ENCODE data around the gene FAM193A. TPM values are rescaled to one million over a fixed set of nuclear protein-coding genes. Genes with fewer than 3 reads are reported as not detected.

The FAM193A gene
- total RNA-seq, 1 experiment from 2014 or later = 38.2 TPM

- TF ChIP-seq EZH2 (IDR thresholded peaks at IDR 0.05; ENCODE audit: borderline replicate concordance, low read depth, low read length, poor library complexity, severe bottlenecking) (no peak), CTCF (conservative IDR thresholded peaks at IDR 0.05; ENCODE audit: low read depth, low read length) (no peak)
- DNase-seq (ENCODE audit: low spot score) = no peak
- no peak overlapping the region for H3K4me3 ChIP-seq (ENCODE audit: low read depth, low read length, poor library complexity, severe bottlenecking)
- ChIA-PET CTCF (no interaction called here), POLR2A (ENCODE audit: low non-redundant PET) (no interaction called here)
- no peak overlapping the region for H3K27ac ChIP-seq (ENCODE audit: low read depth, low read length, poor library complexity, severe bottlenecking)
- no TSS peak for BruUV-seq (replicated peaks)
- no peaks in the 10 kb centered on the region for H3K4me1 ChIP-seq (ENCODE audit: insufficient read depth, low read length, poor library complexity, severe bottlenecking)
- H3K27me3 ChIP-seq (replicated peaks; ENCODE audit: insufficient read depth, low read depth, low read length, poor library complexity) = no peaks in the 10 kb centered on the region
- intact Hi-C loops (cut with micrococcal nuclease; ENCODE audit: unreplicated experiment) = no loop called here
- H3K9me3 ChIP-seq (ENCODE audit: low read depth, low read length, poor library complexity, severe bottlenecking) = no peaks in the 10 kb centered on the region
- no peaks in the 10 kb centered on the region for H3K36me3 ChIP-seq (ENCODE audit: insufficient read depth, low read length, poor library complexity, severe bottlenecking)
Measured at GRCh38 chr4:2551118-2551517, 14.7 kb downstream of the FAM193A start.

- Histone ChIP-seq H3K27me3 (replicated peaks; ENCODE audit: insufficient read depth, low read depth, low read length, poor library complexity) (no peaks in the 10 kb centered on the region), H3K4me3 (ENCODE audit: low read depth, low read length, poor library complexity, severe bottlenecking) (no peak overlapping the region), H3K4me1 (ENCODE audit: insufficient read depth, low read length, poor library complexity, severe bottlenecking) (no peaks in the 10 kb centered on the region), H3K27ac (ENCODE audit: low read depth, low read length, poor library complexity, severe bottlenecking) (no peak overlapping the region), H3K36me3 (ENCODE audit: insufficient read depth, low read length, poor library complexity, severe bottlenecking) (no peaks in the 10 kb centered on the region), H3K9me3 (ENCODE audit: low read depth, low read length, poor library complexity, severe bottlenecking) (no peaks in the 10 kb centered on the region)
- no peak for DNase-seq (ENCODE audit: low spot score)
- ChIA-PET CTCF (interaction anchor here (0.7 kb wide), 1 partner anchor 116 kb away, joined by 3 read pairs; no protein-coding TSS in a partner anchor), POLR2A (ENCODE audit: low non-redundant PET) (no interaction called here)
- no peak for TF ChIP-seq EZH2 (IDR thresholded peaks at IDR 0.05; ENCODE audit: borderline replicate concordance, low read depth, low read length, poor library complexity, severe bottlenecking)
- TF ChIP-seq CTCF (conservative IDR thresholded peaks at IDR 0.05; ENCODE audit: low read depth, low read length) = no peak
- BruUV-seq (replicated peaks) = no TSS peak
- intact Hi-C loops (cut with micrococcal nuclease; ENCODE audit: unreplicated experiment) = no loop called here
Measured at GRCh38 chr4:2552806-2553205, 16.4 kb downstream of the FAM193A start.

GRCh38 chr4:2558301-2558700, 21.9 kb downstream of the FAM193A start:
- CTCF ChIA-PET = no interaction called here
- no peaks in the 10 kb centered on the region for H3K36me3 ChIP-seq (ENCODE audit: insufficient read depth, low read length, poor library complexity, severe bottlenecking)
- no peak for DNase-seq (ENCODE audit: low spot score)
- no peaks in the 10 kb centered on the region for H3K4me1 ChIP-seq (ENCODE audit: insufficient read depth, low read length, poor library complexity, severe bottlenecking)
- H3K27ac ChIP-seq (ENCODE audit: low read depth, low read length, poor library complexity, severe bottlenecking) = no peak overlapping the region
- intact Hi-C loops (cut with micrococcal nuclease; ENCODE audit: unreplicated experiment) = no loop called here
- no peaks in the 10 kb centered on the region for H3K9me3 ChIP-seq (ENCODE audit: low read depth, low read length, poor library complexity, severe bottlenecking)
- TF ChIP-seq EZH2 (IDR thresholded peaks at IDR 0.05; ENCODE audit: borderline replicate concordance, low read depth, low read length, poor library complexity, severe bottlenecking) = no peak
- no peak for TF ChIP-seq CTCF (conservative IDR thresholded peaks at IDR 0.05; ENCODE audit: low read depth, low read length)
- BruUV-seq (replicated peaks) = no TSS peak
- POLR2A ChIA-PET (ENCODE audit: low non-redundant PET) = no interaction called here
- H3K4me3 ChIP-seq (ENCODE audit: low read depth, low read length, poor library complexity, severe bottlenecking) = no peak overlapping the region
- no peaks in the 10 kb centered on the region for H3K27me3 ChIP-seq (replicated peaks; ENCODE audit: insufficient read depth, low read depth, low read length, poor library complexity)
